ENCODE results near the gene RNF168.
A peak's percentile ranks its signal among the peaks of the same experiment; 100 is the strongest.
"Not testable (repeated sequence)": the region's sequence is repeated elsewhere in the genome, so short reads cannot be mapped to it uniquely, and the experiment has no call there.

RNF168 gene

DNA sequence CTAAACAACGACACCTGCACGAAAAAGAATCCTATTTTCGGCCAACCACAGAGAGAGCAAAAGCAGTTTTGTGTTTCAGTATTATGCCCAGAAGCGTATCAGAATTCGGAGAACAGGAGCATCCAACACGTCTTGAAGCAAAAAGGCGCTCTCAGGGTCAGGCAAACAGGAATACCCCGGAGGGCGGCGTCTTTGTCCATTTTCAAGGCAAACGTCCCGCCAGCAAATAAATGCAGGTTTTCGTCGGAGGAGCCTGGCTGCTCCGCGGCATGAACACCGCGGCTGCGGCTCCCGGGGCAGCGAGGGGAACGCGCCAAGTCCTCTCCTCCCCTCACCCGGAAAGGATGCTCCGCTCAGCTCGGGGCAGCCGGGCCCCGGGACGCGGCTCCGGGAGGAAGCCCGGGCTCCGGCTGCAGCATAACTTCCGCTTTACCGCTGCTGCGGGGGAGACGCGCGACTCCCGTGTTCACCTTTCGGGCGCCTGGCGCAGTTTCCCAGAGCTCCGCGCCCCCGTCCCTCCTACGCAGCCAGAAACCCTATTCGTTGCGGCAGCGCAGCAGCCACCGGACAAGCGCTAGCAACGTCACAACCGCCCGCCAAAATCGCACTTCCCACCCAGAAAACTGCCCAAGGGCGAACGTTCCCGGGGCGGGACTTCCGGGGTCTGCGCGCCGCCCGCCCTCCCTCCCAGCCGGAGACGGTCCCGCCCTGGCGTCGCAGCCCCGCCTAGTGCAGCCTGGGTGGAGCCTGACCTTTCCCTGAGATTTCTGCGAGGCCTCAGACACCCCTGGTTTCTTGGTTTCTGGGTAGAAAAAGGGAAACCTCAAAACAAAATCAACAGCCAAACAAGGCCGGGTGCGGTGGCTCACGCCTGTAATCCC lies at the start of gene RNF168:
TSS of gene RNF168 (minus strand) at position 573 of the 881 bp plus-strand sequence. CDS start 595 bp downstream, outside the sequence.
- H3K4me3 ChIP-seq (ENCODE audit: low read depth, low read length): peak within 1 kb of the TSS; percentile 66
- peak; percentile 95 for DNase-seq (ENCODE audit: low read depth)
- no peak for TF ChIP-seq CTCF (conservative IDR thresholded peaks at IDR 0.05; ENCODE audit: low read depth, low read length)

- no peak for TF ChIP-seq CTCF (conservative IDR thresholded peaks at IDR 0.05; ENCODE audit: low read depth, low read length)
- no peak overlapping the region for H3K4me3 ChIP-seq (ENCODE audit: low read depth, low read length)
- DNase-seq (ENCODE audit: low read depth): no peak
Measured at GRCh38 chr3:196552253-196552652, 48.7 kb upstream of the RNF168 start.

GRCh38 chr3:196550172-196550571 lies 46.6 kb upstream of the RNF168 start:
- H3K4me3 ChIP-seq (ENCODE audit: low read depth, low read length): not testable (repeated sequence)

DNA sequence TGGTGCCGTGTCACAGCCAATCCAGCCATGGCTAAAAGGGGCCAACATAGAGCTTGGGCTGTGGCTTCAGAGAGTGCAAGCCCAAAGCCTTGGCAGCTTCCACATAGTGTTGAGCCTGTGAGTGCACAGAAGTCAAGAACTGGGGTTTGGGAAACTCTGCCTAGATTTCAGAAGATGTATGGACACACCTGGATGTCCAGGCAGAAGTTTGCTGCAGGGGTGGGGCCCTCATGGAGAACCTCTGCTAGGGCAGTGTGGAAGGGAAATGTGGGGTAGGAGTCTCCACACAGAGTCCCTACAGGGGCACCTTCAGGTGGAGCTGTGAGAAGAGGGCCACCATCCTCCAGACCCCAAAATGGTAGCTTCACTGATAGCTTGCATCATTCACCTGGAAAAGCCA lies 45.7 kb upstream of the RNF168 start:
- DNase-seq (ENCODE audit: low read depth); H3K4me3 ChIP-seq (ENCODE audit: low read depth, low read length): not testable (repeated sequence)

More at GRCh38 chr3:196550172-196550571, 46.6 kb upstream of the RNF168 start:
- DNase-seq (ENCODE audit: low read depth): not testable (repeated sequence)

DNA sequence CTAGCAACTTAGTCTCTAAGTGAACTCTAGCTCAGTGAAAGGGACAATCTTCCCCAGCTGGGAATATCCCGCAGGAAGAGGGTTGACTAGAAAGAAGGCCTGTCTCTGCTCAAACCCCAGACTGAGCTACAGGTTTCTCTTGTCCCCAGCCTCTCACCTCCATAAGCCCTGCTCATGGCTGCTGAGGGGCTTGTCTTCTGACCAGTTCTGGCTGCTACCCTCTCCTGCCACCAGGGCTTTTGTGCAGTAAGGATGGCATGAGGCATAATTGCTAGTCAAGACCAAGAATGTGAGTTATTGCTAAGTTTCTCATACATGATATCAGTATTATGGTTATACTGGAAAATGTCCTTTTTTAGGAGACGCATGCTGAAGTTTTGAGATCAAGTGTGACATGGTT lies 43.5 kb upstream of the RNF168 start:
- no peak for TF ChIP-seq CTCF (conservative IDR thresholded peaks at IDR 0.05; ENCODE audit: low read depth, low read length)
- no peak overlapping the region for H3K4me3 ChIP-seq (ENCODE audit: low read depth, low read length)
- DNase-seq (ENCODE audit: low read depth): no peak

- no peak for TF ChIP-seq CTCF (conservative IDR thresholded peaks at IDR 0.05; ENCODE audit: low read depth, low read length)
- DNase-seq (ENCODE audit: low read depth): no peak
- H3K4me3 ChIP-seq (ENCODE audit: low read depth, low read length): no peak overlapping the region
Measured at GRCh38 chr3:196546537-196546936, 43.0 kb upstream of the RNF168 start.

- no peak for TF ChIP-seq CTCF (conservative IDR thresholded peaks at IDR 0.05; ENCODE audit: low read depth, low read length)
- no peak overlapping the region for H3K4me3 ChIP-seq (ENCODE audit: low read depth, low read length)
- no peak for DNase-seq (ENCODE audit: low read depth)
Measured at GRCh38 chr3:196544491-196544992, 41.0 kb upstream of the RNF168 start.

Measured in choroid plexus epithelial cell (primary cell).